ENCODE data around the gene SMIM9. TPM values are rescaled to one million over a fixed set of nuclear protein-coding genes. Genes with fewer than 3 reads are reported as not detected.

The SMIM9 gene
- total RNA-seq, 1 donor from 2014 or later = not detected

- Histone ChIP-seq H3K9ac (no peak overlapping the region), H3K4me3 (no peak overlapping the region), H3K79me2 (ENCODE audit: low read depth) (no peaks in the 10 kb centered on the region), H3K27ac (no peak overlapping the region), H4K20me1 (ENCODE audit: low read depth) (no peaks in the 10 kb centered on the region), H2AFZ (replicated peaks) (no peak overlapping the region), H3K36me3 (no peaks in the 10 kb centered on the region), H3K4me2 (no peak overlapping the region), H3F3A (ENCODE audit: low read depth) (no peaks in the 10 kb centered on the region), H3K27me3 (peaks cover 50% of the 10 kb centered on the region), H3K9me3 (ENCODE audit: low read depth) (peaks cover 2% of the 10 kb centered on the region), H3K4me1 (no peaks in the 10 kb centered on the region)
- H3K4me1 Mint-ChIP-seq = peaks cover under 1% of the 10 kb centered on the region
- no peak overlapping the region for H3K27ac Mint-ChIP-seq
- H3K4me3 Mint-ChIP-seq = no peak overlapping the region
- H3K9me3 Mint-ChIP-seq = peaks cover 4% of the 10 kb centered on the region
- TF ChIP-seq EZH2 (IDR thresholded peaks at IDR 0.05) (no peak), CTCF (IDR thresholded peaks at IDR 0.05) (no peak), EZH2phosphoT487 (IDR thresholded peaks at IDR 0.05) (no peak)
- H3K36me3 Mint-ChIP-seq = peaks cover 8% of the 10 kb centered on the region
- DNase-seq (ENCODE audit: low spot score) = no peak
- H3K27me3 Mint-ChIP-seq (ENCODE audit: insufficient read depth, low read depth) = peaks cover 11% of the 10 kb centered on the region
These were observed 41.2 kb downstream of the SMIM9 start for GRCh38 chrX:154793084-154793795.

- no peak for DNase-seq (ENCODE audit: low spot score)
- H3K9me3 ChIP-seq (ENCODE audit: low read depth) = peaks cover 5% of the 10 kb centered on the region
- H3K9ac ChIP-seq = no peak overlapping the region
- no peaks in the 10 kb centered on the region for H3K4me1 ChIP-seq
- H3K4me3 ChIP-seq = no peak overlapping the region
- H3K79me2 ChIP-seq (ENCODE audit: low read depth) = no peaks in the 10 kb centered on the region
- H3K27ac Mint-ChIP-seq = no peak overlapping the region
- no peaks in the 10 kb centered on the region for H4K20me1 ChIP-seq (ENCODE audit: low read depth)
- no peak overlapping the region for H2AFZ ChIP-seq (replicated peaks)
- H3K36me3 Mint-ChIP-seq = peaks cover 8% of the 10 kb centered on the region
- H3K9me3 Mint-ChIP-seq = peaks cover 9% of the 10 kb centered on the region
- H3K4me1 Mint-ChIP-seq = no peaks in the 10 kb centered on the region
- no peaks in the 10 kb centered on the region for H3F3A ChIP-seq (ENCODE audit: low read depth)
- H3K36me3 ChIP-seq = no peaks in the 10 kb centered on the region
- TF ChIP-seq EZH2 (IDR thresholded peaks at IDR 0.05) (no peak), EZH2phosphoT487 (IDR thresholded peaks at IDR 0.05) (no peak), CTCF (IDR thresholded peaks at IDR 0.05) (no peak)
- H3K27ac ChIP-seq = no peak overlapping the region
- H3K27me3 Mint-ChIP-seq (ENCODE audit: insufficient read depth, low read depth) = peaks cover 11% of the 10 kb centered on the region
- peaks cover 37% of the 10 kb centered on the region for H3K27me3 ChIP-seq
- H3K4me2 ChIP-seq = no peak overlapping the region
- no peak overlapping the region for H3K4me3 Mint-ChIP-seq
These were observed 42.5 kb downstream of the SMIM9 start for GRCh38 chrX:154791939-154792338.

GRCh38 chrX:154791467-154791866 lies 43.0 kb downstream of the SMIM9 start:
- Mint-ChIP-seq H3K36me3 (peaks cover 8% of the 10 kb centered on the region), H3K9me3 (peaks cover 10% of the 10 kb centered on the region), H3K27me3 (ENCODE audit: insufficient read depth, low read depth) (peaks cover 11% of the 10 kb centered on the region), H3K4me3 (no peak overlapping the region), H3K4me1 (no peaks in the 10 kb centered on the region), H3K27ac (no peak overlapping the region)
- DNase-seq (ENCODE audit: low spot score) = no peak
- H3F3A ChIP-seq (ENCODE audit: low read depth) = no peaks in the 10 kb centered on the region
- no peak overlapping the region for H3K4me2 ChIP-seq
- no peak overlapping the region for H3K27ac ChIP-seq
- H3K9ac ChIP-seq = no peak overlapping the region
- no peaks in the 10 kb centered on the region for H4K20me1 ChIP-seq (ENCODE audit: low read depth)
- H3K9me3 ChIP-seq (ENCODE audit: low read depth) = peaks cover 5% of the 10 kb centered on the region
- peaks cover 32% of the 10 kb centered on the region for H3K27me3 ChIP-seq
- TF ChIP-seq CTCF (IDR thresholded peaks at IDR 0.05) (no peak), EZH2phosphoT487 (IDR thresholded peaks at IDR 0.05) (no peak), EZH2 (IDR thresholded peaks at IDR 0.05) (no peak)
- no peaks in the 10 kb centered on the region for H3K79me2 ChIP-seq (ENCODE audit: low read depth)
- H3K36me3 ChIP-seq = no peaks in the 10 kb centered on the region
- H3K4me3 ChIP-seq = no peak overlapping the region
- no peak overlapping the region for H2AFZ ChIP-seq (replicated peaks)
- no peaks in the 10 kb centered on the region for H3K4me1 ChIP-seq
